Transverse colon (tissue), 4 donors: ENCODE measurements around the gene AATK.

Source experiments
- POLR2A ChIP-seq: fragments of 450-650 bp; IDR thresholded peaks from one replicate; pipeline ENCODE4 v1.6.1; 2016; ENCODE audit warnings: antibody characterized with exemption, mild to moderate bottlenecking, moderate library complexity
- POLR2AphosphoS5 ChIP-seq, 3 donors: sonication (generic); formaldehyde crosslinking; IDR thresholded peaks; one replicate each; pipeline ENCODE4 v1.6.1; 2016; ENCODE audit warnings: antibody characterized with exemption in 3 of 3
- TF ChIP-seq, protein P1 (sequence below), 5 experiments: fragments of 200-600 bp in 3 of 5; fragments of 450-650 bp in 2 of 5; sonication (generic) in 3 of 5; IDR thresholded peaks; 1 replicate in 2 of 5; 2 replicates in 3 of 5; pipeline ENCODE4 v1.5.1; 2016 to 2017; ENCODE audit warnings: antibody characterized with exemption in 5 of 5, inconsistent platforms in 3 of 5, mild to moderate bottlenecking in 2 of 5, moderate library complexity in 1 of 5

- no peak for TF ChIP-seq POLR2A
- TF ChIP-seq, protein P1, sequence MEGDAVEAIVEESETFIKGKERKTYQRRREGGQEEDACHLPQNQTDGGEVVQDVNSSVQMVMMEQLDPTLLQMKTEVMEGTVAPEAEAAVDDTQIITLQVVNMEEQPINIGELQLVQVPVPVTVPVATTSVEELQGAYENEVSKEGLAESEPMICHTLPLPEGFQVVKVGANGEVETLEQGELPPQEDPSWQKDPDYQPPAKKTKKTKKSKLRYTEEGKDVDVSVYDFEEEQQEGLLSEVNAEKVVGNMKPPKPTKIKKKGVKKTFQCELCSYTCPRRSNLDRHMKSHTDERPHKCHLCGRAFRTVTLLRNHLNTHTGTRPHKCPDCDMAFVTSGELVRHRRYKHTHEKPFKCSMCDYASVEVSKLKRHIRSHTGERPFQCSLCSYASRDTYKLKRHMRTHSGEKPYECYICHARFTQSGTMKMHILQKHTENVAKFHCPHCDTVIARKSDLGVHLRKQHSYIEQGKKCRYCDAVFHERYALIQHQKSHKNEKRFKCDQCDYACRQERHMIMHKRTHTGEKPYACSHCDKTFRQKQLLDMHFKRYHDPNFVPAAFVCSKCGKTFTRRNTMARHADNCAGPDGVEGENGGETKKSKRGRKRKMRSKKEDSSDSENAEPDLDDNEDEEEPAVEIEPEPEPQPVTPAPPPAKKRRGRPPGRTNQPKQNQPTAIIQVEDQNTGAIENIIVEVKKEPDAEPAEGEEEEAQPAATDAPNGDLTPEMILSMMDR (IDR thresholded peaks at IDR 0.05), result no peak
- no peak for TF ChIP-seq POLR2AphosphoS5 (IDR thresholded peaks at IDR 0.05)
Measured at GRCh38 chr17:81202318-81202717, 36.3 kb upstream of the AATK start.
